Hindlimb muscle (tissue), 1 donor: ENCODE measurements around the gene NOTO. TPM values are rescaled to one million over a fixed set of nuclear protein-coding genes. Genes with fewer than 3 reads are reported as not detected.
"Not testable (repeated sequence)": the region's sequence is repeated elsewhere in the genome, so short reads cannot be mapped to it uniquely, and the experiment has no call there.

Source experiments
- DNase-seq: peaks from one replicate; pipeline ENCODE4 v3.0.0-alpha.2; 2013
- polyA plus RNA-seq: library from polyadenylated mRNA; unstranded; fragments of 120-200 nt; gene quantifications from one replicate; pipeline ENCODE4 v1.2.1, GENCODE V29; 2013; ENCODE audit not compliant: insufficient read length

The NOTO gene
- polyA plus RNA-seq, 1 donor = not detected

DNA sequence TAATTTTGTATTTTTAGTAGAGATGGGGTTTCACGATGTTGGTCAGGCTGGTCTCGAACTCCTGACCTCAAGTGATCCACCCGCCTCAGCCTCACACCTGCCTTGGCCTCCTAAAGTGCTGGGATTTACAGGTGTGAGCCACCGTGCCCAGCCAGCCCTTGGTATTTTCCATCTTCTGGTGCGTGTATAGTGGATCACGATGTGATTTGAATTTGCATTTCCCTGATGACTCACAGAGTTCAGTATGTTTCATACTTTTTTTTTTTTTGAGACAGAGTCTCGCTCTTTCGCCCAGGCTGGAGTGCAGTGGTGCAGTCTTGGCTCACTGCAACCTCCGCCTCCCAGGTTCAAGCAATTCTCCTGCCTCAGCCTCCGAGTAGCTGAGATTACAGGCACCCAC, 2.1 kb upstream of the NOTO start:
- DNase-seq = not testable (repeated sequence)

GRCh38 chr2:73203055-73203681, 794 bp downstream of the NOTO start:
- DNase-seq = no peak

GRCh38 chr2:73205611-73206010, 3.2 kb downstream of the NOTO start:
- DNase-seq = no peak

DNA sequence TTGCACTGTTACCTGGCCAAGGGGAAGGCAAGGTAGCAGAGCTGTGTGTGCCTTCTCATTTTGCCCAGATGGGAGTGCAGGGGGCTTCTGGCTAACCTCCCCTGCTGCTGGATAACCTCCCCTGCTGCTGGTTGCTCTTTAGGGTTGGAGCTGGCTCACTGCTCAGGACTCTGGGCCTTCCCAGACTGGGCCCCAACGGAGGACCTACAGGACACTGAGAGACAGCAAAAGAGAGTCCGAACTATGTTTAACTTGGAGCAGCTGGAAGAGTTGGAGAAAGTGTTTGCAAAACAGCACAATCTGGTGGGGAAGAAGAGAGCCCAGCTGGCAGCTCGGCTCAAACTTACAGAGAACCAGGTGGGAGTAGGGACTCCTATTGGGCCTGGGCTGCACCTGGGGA, 5.9 kb downstream of the NOTO start:
- DNase-seq = no peak

GRCh38 chr2:73210019-73210418, 7.6 kb downstream of the NOTO start:
- no peak for DNase-seq

DNA sequence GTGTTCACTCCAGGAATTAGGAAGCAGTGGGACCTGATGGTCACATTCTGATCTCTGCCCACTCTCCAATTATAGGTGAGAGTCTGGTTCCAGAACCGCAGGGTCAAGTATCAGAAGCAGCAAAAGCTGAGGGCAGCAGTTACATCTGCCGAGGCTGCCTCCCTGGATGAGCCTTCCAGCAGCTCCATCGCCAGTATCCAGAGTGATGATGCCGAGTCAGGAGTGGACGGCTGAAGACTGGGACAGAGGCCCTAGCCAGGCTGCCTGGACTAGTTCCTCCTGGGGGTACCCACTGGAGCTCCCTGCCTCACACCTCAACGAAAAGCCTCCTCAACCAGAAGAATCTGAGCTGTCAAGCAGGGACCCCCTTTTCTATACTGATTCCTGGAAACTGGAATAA, 8.3 kb downstream of the NOTO start:
- no peak for DNase-seq

GRCh38 chr2:73212098-73212447, 9.7 kb downstream of the NOTO start:
- no peak for DNase-seq

GRCh38 chr2:73212448-73213176, 10.2 kb downstream of the NOTO start:
- peak; percentile 44 for DNase-seq

- peak; percentile 82 for DNase-seq
Measured at GRCh38 chr2:73214120-73215035, 12.0 kb downstream of the NOTO start, which contains the start of gene SMYD5. Gene SMYD5, plus strand, starts transcription at chr2:73214245. Its CDS starts 22 bp downstream, at chr2:73214267.

DNA sequence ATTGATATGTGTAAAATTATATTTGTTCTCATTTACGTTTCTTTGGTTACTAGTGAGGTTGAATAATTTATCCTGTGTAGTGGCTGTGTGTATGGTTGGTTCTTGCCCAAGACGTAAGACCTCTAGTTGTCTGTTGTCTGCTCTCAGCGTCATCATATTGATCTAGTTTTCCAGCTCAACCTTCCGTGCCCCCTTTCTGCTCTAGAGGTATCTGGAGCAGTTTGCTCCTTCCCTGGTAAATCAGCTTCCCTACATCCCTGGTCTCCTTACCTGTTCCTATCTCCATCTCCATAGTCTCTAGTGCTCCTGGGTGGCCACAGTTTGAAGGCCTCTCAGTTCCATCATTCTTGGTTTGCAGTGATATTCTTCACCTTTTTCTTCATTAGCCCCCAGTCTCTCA, 12.9 kb downstream of the NOTO start:
- DNase-seq = no peak

- DNase-seq = no peak
Measured at GRCh38 chr2:73217160-73217559, 14.8 kb downstream of the NOTO start.

GRCh38 chr2:73217826-73218225, 15.5 kb downstream of the NOTO start:
- no peak for DNase-seq

GRCh38 chr2:73218298-73218697, 15.9 kb downstream of the NOTO start:
- no peak for DNase-seq

GRCh38 chr2:73223821-73224220, 21.4 kb downstream of the NOTO start:
- DNase-seq = no peak

GRCh38 chr2:73225513-73226360, 23.4 kb downstream of the NOTO start:
- no peak for DNase-seq

- no peak for DNase-seq
Measured at GRCh38 chr2:73227086-73227485, 24.7 kb downstream of the NOTO start.

DNA sequence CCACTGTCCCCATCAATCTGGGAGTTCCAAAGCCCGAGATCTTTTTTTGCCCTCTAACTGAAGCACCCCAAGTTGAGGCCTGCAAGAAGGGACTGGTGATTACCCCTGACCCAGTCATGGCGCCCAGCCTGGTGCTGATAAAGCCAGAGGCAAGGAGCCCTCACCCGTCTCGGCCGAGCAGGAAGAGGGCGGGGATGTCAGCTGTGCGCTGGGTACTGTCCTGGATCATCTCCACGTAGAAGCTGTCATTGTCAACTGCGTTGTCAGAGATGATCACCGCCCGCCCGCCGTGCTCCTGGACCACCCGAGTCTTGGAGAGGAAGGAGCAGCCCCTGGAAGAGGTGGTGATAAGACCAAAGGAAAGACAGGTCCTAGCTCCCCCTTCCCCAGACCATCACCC, 26.3 kb downstream of the NOTO start:
- no peak for DNase-seq

DNA sequence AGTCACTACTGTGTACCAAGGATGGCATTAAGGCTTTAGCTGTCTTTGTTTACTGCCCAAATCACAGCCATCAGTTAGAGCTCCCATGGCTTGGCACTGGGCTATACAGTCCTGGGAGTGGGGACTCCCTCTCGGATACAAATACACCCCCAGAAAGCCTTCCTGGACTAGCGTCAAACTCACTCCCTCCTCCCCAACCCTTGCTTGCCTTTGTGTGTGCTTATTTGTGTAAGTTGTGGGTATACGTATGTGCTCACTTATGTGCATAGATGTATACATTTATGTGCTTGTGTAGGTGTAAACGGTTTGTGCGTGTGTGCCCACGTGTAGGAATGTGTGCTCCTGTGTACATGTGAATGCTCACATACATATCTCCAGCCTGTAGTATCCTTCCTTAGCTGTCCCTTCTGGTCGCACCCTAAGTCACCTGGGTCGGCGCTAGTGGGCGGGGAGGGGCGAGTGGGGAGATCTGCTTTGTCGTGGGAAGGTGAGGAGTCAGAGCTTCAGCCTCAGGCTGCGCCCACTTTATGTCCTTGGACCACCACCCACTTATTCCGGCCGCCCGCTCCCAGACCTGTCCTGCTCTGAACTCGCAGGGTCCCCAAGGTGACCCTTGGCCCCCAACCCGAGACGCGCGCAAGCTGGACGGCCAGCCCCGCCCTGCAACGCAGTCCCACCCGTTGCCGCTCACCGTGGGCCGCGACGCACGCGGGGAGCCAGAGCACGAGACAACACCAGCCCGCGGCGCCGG, 30.2 kb downstream of the NOTO start:
- no peak for DNase-seq

DNA sequence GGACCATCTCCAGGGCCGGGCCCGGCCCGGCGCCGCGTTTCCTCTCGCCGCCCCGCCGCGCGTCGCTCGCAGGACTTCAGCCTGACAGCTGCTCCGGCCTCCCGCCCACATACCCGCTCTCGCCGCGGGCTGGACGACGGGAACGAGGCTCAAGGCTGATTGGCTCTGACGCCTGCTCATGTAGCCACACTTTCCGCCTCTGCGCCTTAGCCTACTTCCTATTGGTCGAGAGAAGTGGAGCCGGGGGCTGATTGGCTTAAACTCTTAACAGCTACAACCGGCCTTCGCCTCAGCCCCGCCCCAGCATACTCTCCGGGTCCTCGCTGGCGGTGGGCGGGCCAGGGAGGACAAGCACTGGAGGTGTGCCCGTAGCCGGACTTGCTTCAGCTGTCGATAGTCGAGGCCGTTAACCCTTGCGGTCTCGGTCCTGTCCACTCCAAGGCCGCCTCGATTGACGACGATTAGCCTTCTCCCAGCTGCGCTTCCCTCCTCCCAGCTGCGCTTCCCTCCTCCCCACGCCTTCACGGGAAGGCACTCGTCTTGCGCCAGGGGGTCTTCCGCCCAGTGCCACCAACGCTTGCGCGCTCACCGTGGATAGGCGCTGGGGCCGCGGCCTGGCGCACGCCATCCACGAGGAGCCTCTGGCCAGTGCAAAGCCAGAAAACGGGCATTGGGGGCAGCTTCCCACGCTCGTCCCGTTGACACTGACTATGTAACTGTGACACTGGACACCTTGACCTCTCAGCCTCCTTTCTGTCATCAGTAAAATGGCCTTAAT, 31.0 kb downstream of the NOTO start, which contains the start of gene PRADC1:
PRADC1 (minus strand) TSS at position 86 of the 778 bp plus-strand sequence; CDS start at position 7, 79 bp downstream.
- DNase-seq = peak; percentile 99
